Subcutaneous abdominal adipose tissue (tissue), 5 donors: ENCODE results near the gene PPP2R3B.

Source experiments
- H3K27ac ChIP-seq: one replicate; pipeline ENCODE4 v1.7.0; 2013; ENCODE audit warnings: low read depth, mild to moderate bottlenecking, inconsistent platforms, low read length, moderate library complexity
- H3K27me3 ChIP-seq, 5 donors: one replicate each; pipeline ENCODE4 v1.7.0; 2013; ENCODE audit warnings: low read length in 5 of 5, inconsistent platforms in 1 of 5; ENCODE audit not compliant: control insufficient read depth in 5 of 5, insufficient read depth in 4 of 5
- H3K36me3 ChIP-seq, 5 donors: one replicate each; pipeline ENCODE4 v1.7.0; 2013; ENCODE audit warnings: low read length in 5 of 5; ENCODE audit not compliant: control insufficient read depth in 5 of 5, insufficient read depth in 5 of 5
- H3K4me1 ChIP-seq, 5 donors: one replicate each; pipeline ENCODE4 v1.7.0; 2013; ENCODE audit warnings: low read length in 5 of 5, mild to moderate bottlenecking in 3 of 5, moderate library complexity in 1 of 5; ENCODE audit not compliant: control insufficient read depth in 5 of 5, insufficient read depth in 5 of 5
- H3K4me3 ChIP-seq, 5 donors: one replicate each; pipeline ENCODE4 v1.7.0; 2013; ENCODE audit warnings: low read length in 5 of 5, low read depth in 1 of 5
- H3K9ac ChIP-seq, 5 donors: one replicate each; pipeline ENCODE4 v1.7.0; 2013; ENCODE audit warnings: low read length in 5 of 5, mild to moderate bottlenecking in 4 of 5, moderate library complexity in 3 of 5
- H3K9me3 ChIP-seq, 5 donors: one replicate each; pipeline ENCODE4 v1.7.0; 2013; ENCODE audit warnings: low read length in 5 of 5; ENCODE audit not compliant: control insufficient read depth in 5 of 5
- donor health status: healthy.
- donor health status: healthy.
- donor health status: healthy.
- donor health status: healthy.
- donor health status: healthy.

Gene PPP2R3B

DNA sequence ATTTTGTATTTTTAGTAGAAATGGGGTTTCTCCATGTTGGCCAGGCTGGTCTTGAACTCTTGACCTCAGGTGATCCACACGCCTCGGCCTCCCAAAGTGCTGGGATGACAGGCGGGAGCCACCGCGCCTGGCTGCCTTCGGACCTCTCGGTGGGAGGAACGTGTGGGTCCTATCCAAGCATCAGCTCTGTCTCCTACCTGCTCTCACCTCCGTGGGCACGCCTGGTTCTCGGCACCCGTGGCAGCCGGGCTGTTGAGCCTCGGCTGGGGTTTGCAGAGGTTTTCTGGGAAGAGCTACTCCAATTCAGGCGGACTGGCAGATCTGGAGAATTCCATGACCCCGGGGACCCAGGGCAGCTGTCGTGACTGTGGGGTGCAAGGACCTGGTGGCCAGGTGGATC lies 23.6 kb upstream of the PPP2R3B start:
- Histone ChIP-seq H3K36me3 (no peaks in the 10 kb centered on the region), H3K4me3 (no peak overlapping the region), H3K27me3 (peaks cover 0 to 6% (median 0%) of the 10 kb centered on the region in 5 donors), H3K27ac (no peak overlapping the region), H3K4me1 (peaks cover 0 to 10% (median 0%) of the 10 kb centered on the region in 5 donors), H3K9ac (no peak overlapping the region), H3K9me3 (no peaks in the 10 kb centered on the region)

- H3K9ac ChIP-seq = no peak overlapping the region
- H3K4me1 ChIP-seq = no peaks in the 10 kb centered on the region
- H3K27me3 ChIP-seq = no peaks in the 10 kb centered on the region
- no peak overlapping the region for H3K27ac ChIP-seq
- H3K9me3 ChIP-seq = no peaks in the 10 kb centered on the region
- H3K4me3 ChIP-seq = no peak overlapping the region
- H3K36me3 ChIP-seq = no peaks in the 10 kb centered on the region
Measured at GRCh38 chrX:405149-405548, 18.4 kb upstream of the PPP2R3B start.

GRCh38 chrX:404656-405055 lies 17.9 kb upstream of the PPP2R3B start:
- Histone ChIP-seq H3K9me3 (no peaks in the 10 kb centered on the region), H3K4me3 (no peak overlapping the region), H3K27ac (no peak overlapping the region), H3K27me3 (no peaks in the 10 kb centered on the region), H3K36me3 (no peaks in the 10 kb centered on the region), H3K9ac (no peak overlapping the region), H3K4me1 (no peaks in the 10 kb centered on the region)

DNA sequence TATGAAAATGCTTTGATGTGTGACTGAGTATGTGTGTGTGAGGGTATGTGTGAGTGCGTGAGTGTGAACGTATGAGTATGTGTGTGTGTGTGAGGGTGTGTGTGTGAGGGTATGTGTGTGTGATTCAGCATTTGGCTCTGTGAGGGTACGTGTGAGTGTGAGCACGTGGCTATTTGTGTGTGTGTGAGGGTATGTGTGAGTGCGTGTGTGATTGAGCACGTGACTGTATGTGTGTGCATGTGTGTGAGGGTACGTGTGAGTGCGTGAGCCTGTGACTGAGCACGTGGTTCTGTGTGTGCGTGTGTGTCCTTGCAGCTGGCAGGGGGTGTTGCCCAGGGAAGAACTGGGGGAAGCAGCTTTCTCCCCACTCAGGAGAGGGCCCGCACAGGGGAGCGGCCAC lies 16.1 kb upstream of the PPP2R3B start:
- Histone ChIP-seq H3K4me1 (no peaks in the 10 kb centered on the region), H3K27ac (no peak overlapping the region), H3K9me3 (no peaks in the 10 kb centered on the region), H3K4me3 (no peak overlapping the region), H3K9ac (no peak overlapping the region), H3K36me3 (no peaks in the 10 kb centered on the region), H3K27me3 (no peaks in the 10 kb centered on the region)

GRCh38 chrX:400258-400657 lies 13.6 kb upstream of the PPP2R3B start:
- Histone ChIP-seq H3K27me3 (no peaks in the 10 kb centered on the region), H3K27ac (no peak overlapping the region), H3K9ac (no peak overlapping the region), H3K9me3 (no peaks in the 10 kb centered on the region), H3K4me1 (peaks cover 0 to 5% (median 3%) of the 10 kb centered on the region in 5 donors), H3K36me3 (no peaks in the 10 kb centered on the region), H3K4me3 (no peak overlapping the region)

GRCh38 chrX:397575-397974 lies 10.9 kb upstream of the PPP2R3B start:
- Histone ChIP-seq H3K9ac (peak overlapping the region in 1 of 5 donors; percentile 11), H3K27ac (no peak overlapping the region), H3K36me3 (no peaks in the 10 kb centered on the region), H3K27me3 (no peaks in the 10 kb centered on the region), H3K4me1 (peaks cover 0 to 5% (median 3%) of the 10 kb centered on the region in 5 donors), H3K9me3 (no peaks in the 10 kb centered on the region), H3K4me3 (peak overlapping the region in 1 of 5 donors; percentile 26)

GRCh38 chrX:394830-395229 lies 8.1 kb upstream of the PPP2R3B start:
- Histone ChIP-seq H3K27ac (no peak overlapping the region), H3K9me3 (no peaks in the 10 kb centered on the region), H3K4me1 (peaks cover 0 to 5% (median 3%) of the 10 kb centered on the region in 5 donors), H3K4me3 (no peak overlapping the region), H3K9ac (no peak overlapping the region), H3K36me3 (no peaks in the 10 kb centered on the region), H3K27me3 (no peaks in the 10 kb centered on the region)

DNA sequence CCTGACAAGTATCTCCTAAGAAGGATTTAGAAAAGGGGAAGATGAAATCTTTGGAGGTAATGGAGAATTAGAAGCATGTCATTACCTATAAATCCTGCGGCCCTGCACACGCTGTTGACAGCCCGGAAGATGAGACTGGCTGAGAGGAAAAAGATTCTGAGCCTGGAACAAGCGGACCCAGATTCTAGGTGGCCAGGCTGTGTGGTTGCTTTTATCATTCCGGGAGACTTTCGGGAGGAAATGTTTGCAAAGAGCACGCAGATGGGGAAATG lies 5.8 kb upstream of the PPP2R3B start:
- Histone ChIP-seq H3K9me3 (no peaks in the 10 kb centered on the region), H3K27ac (no peak overlapping the region), H3K27me3 (no peaks in the 10 kb centered on the region), H3K36me3 (no peaks in the 10 kb centered on the region), H3K4me3 (no peak overlapping the region), H3K4me1 (peaks cover 0 to 6% (median 4%) of the 10 kb centered on the region in 5 donors), H3K9ac (no peak overlapping the region)

DNA sequence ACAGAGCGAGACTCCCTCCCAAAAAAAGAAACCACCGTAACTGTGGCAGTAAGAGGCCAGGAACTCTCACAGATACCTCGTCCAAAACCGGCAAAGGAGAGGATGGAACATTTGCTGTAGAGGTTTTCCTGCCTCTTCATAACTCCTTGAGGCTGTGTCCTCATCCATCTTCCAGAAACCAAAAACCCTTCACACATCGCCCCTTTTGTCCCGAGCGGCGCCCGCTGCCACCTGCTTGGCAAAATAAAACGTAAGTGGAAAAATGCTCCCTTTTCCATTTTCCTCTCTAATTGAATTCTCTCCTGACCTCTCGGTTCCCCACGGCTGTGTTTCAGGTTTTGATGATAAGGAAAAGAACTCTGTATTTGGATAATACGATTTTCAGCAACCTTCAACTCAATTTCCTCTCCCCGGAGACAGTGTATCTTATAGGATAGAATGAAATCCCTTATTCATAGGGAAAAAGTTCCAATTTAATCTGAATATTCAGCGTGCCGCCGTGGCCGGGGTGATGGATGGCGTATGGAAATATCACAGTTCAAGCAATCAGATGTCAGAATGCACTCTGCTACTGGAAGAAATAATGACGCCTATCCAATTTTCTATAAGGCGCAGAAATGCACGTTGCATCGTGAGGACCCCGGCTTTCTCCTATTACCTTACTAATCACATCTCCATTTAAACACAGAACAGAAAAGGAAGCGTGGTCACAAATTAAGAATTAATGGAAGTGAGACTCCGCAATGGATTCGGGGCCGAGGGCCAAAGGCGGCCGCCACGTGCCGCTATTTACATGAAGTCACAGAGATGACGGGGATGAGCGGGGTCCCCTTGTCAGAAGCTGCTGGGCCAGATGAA lies 5.2 kb upstream of the PPP2R3B start:
- no peaks in the 10 kb centered on the region for H3K36me3 ChIP-seq
- peaks cover 0 to 6% (median 5%) of the 10 kb centered on the region in 5 donors for H3K4me1 ChIP-seq
- no peak overlapping the region for H3K27ac ChIP-seq
- no peak overlapping the region for H3K4me3 ChIP-seq
- peaks cover 0 to 2% (median 0%) of the 10 kb centered on the region in 5 donors for H3K27me3 ChIP-seq
- H3K9me3 ChIP-seq = no peaks in the 10 kb centered on the region
- no peak overlapping the region for H3K9ac ChIP-seq

DNA sequence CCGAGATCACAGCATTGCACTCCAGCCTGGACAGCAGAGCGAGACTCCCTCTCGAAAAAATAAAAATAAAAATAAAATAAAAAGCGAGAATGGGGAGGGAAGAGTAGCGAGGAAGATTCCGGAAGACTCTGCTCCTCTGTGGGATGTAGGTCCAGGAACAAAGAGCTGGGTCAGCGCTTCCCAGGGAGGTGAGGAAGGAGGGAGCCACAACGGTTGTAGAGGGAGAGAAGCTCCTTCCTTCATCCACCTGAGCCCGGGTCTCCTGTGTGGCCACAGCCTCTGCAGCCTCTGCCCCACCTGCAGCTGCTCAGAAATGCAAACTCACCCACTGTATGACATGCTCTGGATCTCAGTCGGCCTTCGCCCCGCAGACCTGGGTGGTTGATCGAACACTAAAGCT lies 3.8 kb upstream of the PPP2R3B start:
- Histone ChIP-seq H3K36me3 (no peaks in the 10 kb centered on the region), H3K4me3 (no peak overlapping the region), H3K27ac (no peak overlapping the region), H3K27me3 (peaks cover 0 to 2% (median 0%) of the 10 kb centered on the region in 5 donors), H3K9me3 (no peaks in the 10 kb centered on the region), H3K4me1 (peaks cover 0 to 14% (median 13%) of the 10 kb centered on the region in 5 donors), H3K9ac (no peak overlapping the region)
